Omental fat pad (tissue), 4 donors: ENCODE measurements around the gene MIEF1. TPM values are rescaled to one million over a fixed set of nuclear protein-coding genes. Genes with fewer than 3 reads are reported as not detected.

Experiments used
- ATAC-seq: fragments of 150-250 bp; one replicate; pipeline ENCODE4 v1.9.1; 2016; ENCODE audit warnings: mild to moderate bottlenecking, moderate library complexity; ENCODE audit not compliant: low FRiP score
- DNase-seq: peaks from one replicate; pipeline ENCODE4 v3.0.0-alpha.2; 2019; ENCODE audit warnings: low spot score
- CTCF ChIP-seq, 3 donors: fragments of 450-650 bp; IDR thresholded peaks; one replicate each; pipeline ENCODE4 v1.5.1; 2016 to 2017; ENCODE audit warnings: antibody characterized with exemption in 3 of 3, mild to moderate bottlenecking in 3 of 3, moderate library complexity in 2 of 3
- total RNA-seq, 4 donors: library from RNA; depleted of rRNA; stranded (reverse); fragments of >200 nt; gene quantifications; one replicate each; pipeline ENCODE4 v1.1.0, GENCODE V29; 2016

The MIEF1 gene
- total RNA-seq, 4 donors from 2014 or later: 23.6 to 46.0 (median 32.4) TPM

GRCh38 chr22:39466228-39467006, 35.7 kb upstream of the MIEF1 start:
- no peak for ATAC-seq
- TF ChIP-seq CTCF (IDR thresholded peaks at IDR 0.05): no peak
- no peak for DNase-seq

GRCh38 chr22:39467390-39467895, 34.6 kb upstream of the MIEF1 start:
- no peak for TF ChIP-seq CTCF (IDR thresholded peaks at IDR 0.05)
- no peak for ATAC-seq
- no peak for DNase-seq

GRCh38 chr22:39468487-39469325, 33.4 kb upstream of the MIEF1 start:
- TF ChIP-seq CTCF (IDR thresholded peaks at IDR 0.05): no peak
- no peak for DNase-seq
- no peak for ATAC-seq

GRCh38 chr22:39469326-39469680, 32.8 kb upstream of the MIEF1 start:
- ATAC-seq: no peak
- TF ChIP-seq CTCF (IDR thresholded peaks at IDR 0.05): no peak
- DNase-seq: no peak

GRCh38 chr22:39469681-39470450, 32.2 kb upstream of the MIEF1 start:
- no peak for DNase-seq
- ATAC-seq: no peak
- TF ChIP-seq CTCF (IDR thresholded peaks at IDR 0.05): no peak

- DNase-seq: no peak
- TF ChIP-seq CTCF (IDR thresholded peaks at IDR 0.05): no peak
- no peak for ATAC-seq
These were observed 31.4 kb upstream of the MIEF1 start for GRCh38 chr22:39470451-39471291.
